ENCODE results near the gene MT1H.

MT1H gene

DNA sequence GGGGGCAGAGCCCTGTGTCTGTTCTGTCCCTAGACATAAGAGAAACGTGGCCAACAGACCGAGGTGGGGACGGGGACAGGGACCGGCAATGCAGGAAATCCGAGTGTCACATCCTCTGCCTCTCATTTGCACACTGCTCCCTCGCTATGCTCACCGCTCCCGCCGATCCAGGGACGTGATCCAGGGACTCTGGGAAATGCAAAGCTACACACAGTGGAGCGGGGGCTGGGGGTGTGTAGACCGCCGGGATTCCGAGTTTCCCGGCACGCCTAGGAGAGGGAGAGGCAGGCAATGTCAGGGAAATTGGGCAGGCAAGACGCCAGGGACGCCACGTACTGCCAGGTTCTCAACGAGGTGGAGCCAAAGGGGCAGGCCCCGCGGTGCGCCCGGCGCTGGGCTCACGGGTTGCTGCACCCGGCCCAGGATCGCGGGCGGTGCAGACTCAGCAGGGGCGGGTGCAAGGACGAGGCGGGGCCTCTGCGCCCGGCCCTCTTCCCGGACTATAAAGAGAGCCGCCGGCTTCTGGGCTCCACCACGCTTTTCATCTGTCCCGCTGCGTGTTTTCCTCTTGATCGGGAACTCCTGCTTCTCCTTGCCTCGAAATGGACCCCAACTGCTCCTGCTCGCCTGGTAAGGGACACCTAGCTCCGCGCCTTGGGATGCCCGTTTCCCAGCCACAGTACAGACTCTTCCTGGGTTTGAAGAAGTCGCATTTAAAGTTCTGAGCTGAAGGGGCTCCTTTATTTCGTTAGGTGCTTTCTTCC lies 12.5 kb downstream of the MT1H start, which contains the start of gene MT1X:
TSS of gene MT1X (plus strand) at position 532 of the 764 bp plus-strand sequence. CDS start at position 603, 71 bp downstream.
- no peak for TF ChIP-seq ZFX (IDR thresholded peaks at IDR 0.05)
- TF ChIP-seq, protein P1, sequence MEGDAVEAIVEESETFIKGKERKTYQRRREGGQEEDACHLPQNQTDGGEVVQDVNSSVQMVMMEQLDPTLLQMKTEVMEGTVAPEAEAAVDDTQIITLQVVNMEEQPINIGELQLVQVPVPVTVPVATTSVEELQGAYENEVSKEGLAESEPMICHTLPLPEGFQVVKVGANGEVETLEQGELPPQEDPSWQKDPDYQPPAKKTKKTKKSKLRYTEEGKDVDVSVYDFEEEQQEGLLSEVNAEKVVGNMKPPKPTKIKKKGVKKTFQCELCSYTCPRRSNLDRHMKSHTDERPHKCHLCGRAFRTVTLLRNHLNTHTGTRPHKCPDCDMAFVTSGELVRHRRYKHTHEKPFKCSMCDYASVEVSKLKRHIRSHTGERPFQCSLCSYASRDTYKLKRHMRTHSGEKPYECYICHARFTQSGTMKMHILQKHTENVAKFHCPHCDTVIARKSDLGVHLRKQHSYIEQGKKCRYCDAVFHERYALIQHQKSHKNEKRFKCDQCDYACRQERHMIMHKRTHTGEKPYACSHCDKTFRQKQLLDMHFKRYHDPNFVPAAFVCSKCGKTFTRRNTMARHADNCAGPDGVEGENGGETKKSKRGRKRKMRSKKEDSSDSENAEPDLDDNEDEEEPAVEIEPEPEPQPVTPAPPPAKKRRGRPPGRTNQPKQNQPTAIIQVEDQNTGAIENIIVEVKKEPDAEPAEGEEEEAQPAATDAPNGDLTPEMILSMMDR (conservative IDR thresholded peaks at IDR 0.05): no peak
- peak within 1 kb of the TSS; percentile 75 for H3K27ac ChIP-seq

DNA sequence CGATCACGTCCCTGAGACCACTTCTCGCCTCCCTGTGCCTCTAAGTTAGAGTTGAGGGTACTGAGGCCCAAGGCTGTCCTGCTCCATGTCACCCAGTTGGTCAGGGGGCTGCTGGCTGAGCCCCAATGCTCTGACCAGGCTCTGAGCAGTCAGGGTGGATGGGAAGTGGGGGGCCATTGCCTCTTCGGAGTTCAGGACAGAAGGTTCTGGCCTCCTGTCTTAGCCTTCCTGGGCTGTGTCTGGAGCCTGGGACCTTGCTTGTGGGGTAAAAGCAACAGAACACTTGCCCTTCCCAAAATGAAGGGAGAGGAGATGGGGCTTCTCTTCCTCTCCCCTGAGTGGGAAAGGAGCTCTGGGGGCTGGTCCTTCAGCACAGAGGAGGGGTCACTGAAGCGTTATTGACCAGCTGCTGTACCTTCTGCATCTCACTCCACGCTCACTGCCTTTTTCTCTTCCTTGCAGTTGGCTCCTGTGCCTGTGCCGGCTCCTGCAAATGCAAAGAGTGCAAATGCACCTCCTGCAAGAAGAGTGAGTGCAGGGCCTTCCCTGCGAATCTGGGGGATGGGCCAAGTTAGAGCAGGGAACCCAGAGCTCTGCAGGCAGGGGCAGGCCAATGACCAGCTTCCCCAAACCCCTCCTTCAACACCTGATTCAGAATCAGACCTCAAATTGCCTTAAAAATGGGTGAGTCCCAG lies 13.2 kb downstream of the MT1H start:
- no peak for TF ChIP-seq ZFX (IDR thresholded peaks at IDR 0.05)
- TF ChIP-seq, protein P1 (conservative IDR thresholded peaks at IDR 0.05): no peak
- H3K27ac ChIP-seq: peak overlapping the region; percentile 75

DNA sequence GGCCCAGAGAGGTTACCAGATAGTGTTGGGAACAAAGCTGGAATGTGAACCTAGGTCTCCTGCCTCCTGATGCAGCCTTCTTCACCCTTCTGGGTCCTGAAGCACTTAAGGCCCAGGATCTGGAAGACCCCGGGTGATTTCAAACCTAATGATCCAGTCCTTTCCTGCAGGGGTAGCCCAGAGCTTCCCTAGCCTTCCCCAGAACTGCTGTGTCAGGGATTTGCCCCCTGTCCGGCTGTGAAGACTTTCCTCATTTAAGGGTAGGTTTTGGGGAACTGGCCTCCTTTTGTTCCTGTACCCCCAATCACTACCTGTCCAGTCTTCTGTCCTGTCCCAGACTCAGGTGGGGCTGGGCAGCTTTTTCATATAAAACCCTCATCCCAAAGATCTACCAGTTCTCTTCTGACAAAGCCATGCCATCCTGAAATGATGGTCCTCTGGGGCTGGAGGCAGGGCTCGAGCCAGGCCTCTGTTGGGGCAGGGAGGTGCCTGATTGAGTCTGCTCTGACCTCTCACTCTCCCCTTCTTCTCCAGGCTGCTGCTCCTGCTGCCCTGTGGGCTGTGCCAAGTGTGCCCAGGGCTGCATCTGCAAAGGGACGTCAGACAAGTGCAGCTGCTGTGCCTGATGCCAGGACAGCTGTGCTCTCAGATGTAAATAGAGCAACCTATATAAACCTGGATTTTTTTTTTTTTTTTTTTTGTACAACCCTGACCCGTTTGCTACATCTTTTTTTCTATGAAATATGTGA lies 14.0 kb downstream of the MT1H start:
- TF ChIP-seq ZFX (IDR thresholded peaks at IDR 0.05): no peak
- TF ChIP-seq, protein P1 (conservative IDR thresholded peaks at IDR 0.05): no peak
- H3K27ac ChIP-seq: no peak overlapping the region; the same call in 1 of the 2 replicates

DNA sequence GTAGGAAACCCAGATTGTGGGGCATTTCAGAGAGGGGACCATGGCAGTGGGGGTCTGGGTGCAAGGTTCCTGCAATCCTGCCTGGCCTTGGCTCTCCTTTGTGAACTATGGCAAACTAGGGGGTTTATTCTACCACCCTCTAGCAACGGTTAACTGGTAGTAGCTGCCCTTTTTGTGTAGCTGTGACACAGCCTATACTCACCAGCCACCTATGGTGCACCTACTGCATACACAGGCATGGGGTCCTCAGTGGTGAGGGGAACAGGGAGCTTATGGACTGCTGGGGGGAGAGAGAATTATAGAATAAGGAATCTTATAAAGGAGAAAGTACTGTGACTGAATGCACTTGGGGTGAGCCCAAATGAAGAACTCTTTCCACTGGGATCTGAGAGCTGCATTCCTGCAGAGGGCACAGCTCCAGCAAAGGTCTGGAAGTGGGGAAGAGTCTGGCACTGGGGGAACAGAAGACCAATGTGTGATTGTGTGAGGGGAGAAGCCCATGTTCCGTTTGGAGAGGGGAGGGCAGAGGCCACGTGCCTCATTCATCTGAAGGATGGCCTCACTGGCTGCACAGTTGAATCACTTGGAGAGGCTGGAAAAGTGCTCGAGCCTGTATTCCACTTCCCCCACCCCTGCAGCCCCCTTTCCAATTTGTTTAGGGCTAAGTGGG lies 14.8 kb downstream of the MT1H start:
- TF ChIP-seq ZFX (IDR thresholded peaks at IDR 0.05): no peak
- TF ChIP-seq, protein P1 (conservative IDR thresholded peaks at IDR 0.05): no peak
- H3K27ac ChIP-seq: no peak overlapping the region

DNA sequence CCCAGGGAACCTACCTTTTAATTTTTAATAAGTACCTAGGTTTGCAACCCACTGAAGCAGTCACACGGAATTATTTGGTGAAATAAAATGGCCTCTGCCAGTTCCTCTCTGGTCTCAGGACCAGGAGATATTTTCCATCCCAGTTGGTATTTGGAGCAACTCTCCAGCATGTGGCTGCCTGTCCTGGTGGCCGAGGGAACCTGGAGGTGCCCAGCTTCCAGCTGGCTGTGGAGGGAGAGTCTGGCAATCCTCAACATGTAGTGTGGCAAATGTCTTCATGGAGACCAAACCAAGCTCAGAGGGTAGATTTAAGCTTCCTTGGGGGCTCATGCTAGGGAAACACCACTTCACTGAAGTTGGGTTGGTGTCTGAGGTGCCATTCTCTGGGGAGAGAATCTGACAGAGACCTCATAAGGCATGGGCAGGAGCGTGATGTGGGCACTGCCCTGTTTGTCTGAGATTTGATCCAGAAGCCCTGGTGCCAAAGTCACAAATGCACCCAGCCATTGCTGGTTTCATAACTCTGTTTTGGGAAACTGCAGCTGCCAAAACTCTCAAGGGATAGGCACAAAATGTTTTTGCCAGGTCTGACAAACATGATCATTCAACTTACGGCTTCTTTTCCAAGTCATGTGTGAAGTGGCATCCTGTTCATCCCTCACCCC lies 15.4 kb downstream of the MT1H start:
- TF ChIP-seq, protein P1 (conservative IDR thresholded peaks at IDR 0.05): no peak
- no peak for TF ChIP-seq ZFX (IDR thresholded peaks at IDR 0.05)
- H3K27ac ChIP-seq: no peak overlapping the region

DNA sequence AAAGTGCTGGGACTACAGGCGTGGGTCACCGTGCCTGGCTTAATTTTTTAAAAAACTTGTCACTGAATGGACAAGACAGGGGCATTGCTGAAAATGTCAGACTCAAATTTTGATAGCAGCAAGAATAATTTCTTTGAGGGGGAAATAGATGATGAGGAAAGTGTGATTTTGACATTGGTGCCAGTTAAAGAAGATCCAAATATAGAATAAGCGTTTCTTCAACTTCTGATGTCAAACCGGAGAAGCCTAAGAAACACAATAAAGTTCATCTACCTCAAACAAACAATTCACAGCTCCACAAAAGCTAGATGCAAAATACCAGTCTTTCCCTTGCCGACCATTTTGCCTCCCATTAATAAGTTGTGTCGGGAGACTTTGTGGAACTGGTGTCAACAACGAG lies 17.1 kb downstream of the MT1H start:
- TF ChIP-seq, protein P1 (conservative IDR thresholded peaks at IDR 0.05): no peak
- no peak overlapping the region for H3K27ac ChIP-seq
